NCI-H2196 (cell line): ENCODE data around the gene CATSPER3.

Experiments used
- DNase-seq: peaks from one replicate; lab custom pipeline; 2025; ENCODE audit not compliant: unreplicated experiment; lab: John Stamatoyannopoulos, UW

The CATSPER3 gene

DNA sequence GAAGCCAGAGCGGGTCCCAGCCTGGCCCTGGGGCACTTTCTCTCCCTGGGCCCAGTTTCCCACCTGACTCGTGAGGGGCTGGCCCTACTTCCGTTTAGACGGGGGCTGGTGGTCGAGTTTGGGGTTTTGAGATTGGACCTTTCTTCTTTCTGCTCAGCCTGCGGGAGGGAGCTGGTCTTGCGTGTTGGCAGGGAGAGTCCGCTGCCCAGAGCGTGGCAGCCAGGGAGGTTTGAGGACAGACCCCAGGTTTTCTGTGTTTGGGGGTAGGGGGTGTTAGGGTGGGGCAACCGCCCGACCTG, 72.3 kb downstream of the CATSPER3 start:
- DNase-seq, result no peak

DNA sequence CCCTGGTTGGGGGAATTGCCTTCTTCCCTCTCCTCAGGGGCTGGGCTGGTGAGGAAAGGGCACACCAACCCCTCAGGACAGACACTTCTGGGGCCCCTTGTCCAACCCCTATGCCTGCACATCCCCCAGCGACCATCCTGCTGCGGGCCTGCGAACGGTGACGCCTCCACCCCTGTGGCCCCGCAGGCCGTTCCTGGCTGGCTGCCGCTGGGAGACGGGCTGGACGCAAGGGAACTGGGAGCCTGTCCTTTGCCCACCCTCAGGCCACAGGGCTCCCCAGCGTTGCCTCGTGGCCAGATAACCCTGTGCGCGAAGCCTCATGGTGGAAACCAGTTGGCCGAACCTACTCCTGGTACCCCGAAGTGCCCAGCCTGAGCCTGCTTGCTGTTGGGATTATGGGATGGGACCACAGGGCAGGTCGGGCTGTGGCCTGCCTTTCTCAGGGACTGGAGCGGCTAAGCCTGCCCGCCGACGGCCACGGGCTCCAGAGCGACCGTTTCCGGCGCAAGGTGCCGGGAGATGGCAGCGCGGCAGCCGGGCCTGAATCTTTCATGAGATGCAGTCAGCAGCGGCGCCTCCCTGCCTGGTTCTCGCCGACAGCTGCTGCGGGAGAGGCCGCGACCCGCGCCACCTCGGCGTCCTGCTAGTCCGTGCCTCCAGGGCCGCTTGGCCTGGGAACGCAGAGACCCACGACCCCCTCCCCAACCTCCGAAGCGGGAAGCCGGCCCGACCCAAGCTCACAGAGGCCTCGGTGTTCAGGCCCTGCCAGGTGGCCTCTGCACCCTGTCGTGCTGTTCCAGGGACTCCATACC, 72.8 kb downstream of the CATSPER3 start:
- DNase-seq, result no peak

DNA sequence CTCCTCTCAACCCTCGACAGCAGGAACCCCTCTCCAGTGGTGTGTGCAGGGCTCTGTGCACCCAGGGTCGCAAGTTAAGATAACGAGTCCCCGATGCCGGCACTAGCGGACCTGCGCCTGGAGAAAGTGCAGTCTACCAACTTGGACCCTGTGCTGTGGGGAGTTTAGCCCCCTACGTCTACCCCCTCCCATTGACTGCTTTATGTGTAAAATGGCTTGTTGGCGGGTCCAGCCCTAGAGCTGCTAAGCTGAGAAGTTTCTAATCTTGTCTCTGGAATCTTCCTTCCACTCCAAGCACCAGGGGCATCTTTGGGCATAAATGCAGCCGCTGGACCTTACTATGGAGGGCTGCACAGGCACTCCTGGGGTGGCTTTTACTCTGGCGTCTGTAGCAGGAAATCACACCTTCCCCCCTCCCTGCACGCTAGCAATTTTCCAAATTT, 73.5 kb downstream of the CATSPER3 start:
- no peak for DNase-seq

DNA sequence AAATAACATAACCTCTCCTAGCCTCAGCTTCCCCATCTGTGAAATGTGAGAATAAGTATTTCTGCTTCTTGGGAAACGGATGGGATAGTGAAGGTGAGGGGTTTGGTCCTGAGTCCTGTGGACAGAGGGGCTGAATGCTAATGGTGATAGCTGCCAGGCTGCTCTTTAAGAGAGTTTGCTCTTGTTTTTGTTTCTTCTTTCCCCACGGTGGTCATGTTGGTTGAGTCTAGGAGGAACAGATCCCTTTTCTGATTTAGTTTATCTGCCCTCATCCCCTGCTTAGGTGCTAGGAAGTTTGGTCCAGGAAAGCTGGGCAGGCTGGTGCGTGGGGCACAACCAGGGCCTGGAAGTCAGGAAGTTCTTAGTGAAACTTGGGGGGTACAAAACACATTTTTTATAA, 74.0 kb downstream of the CATSPER3 start:
- DNase-seq, result no peak

DNA sequence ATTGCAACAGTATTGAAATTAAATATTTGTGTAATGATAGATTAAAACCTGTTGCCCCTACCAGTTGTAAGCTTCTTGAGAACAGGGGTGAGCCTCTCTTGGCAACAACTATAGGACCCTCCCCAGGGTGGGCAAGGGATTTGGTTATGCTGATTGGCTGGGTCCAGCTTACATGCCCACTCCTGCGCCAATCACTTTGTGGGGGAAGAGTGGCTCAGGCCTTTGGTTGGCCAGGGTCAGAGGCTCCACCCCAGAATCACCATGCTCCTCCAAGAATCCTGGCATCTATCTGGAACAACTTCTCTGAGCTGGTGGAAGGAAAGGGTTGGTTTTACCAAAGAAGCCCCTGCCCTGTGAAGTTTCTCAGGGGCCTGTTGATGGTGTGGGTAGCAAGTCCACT, 74.9 kb downstream of the CATSPER3 start:
- no peak for DNase-seq

DNA sequence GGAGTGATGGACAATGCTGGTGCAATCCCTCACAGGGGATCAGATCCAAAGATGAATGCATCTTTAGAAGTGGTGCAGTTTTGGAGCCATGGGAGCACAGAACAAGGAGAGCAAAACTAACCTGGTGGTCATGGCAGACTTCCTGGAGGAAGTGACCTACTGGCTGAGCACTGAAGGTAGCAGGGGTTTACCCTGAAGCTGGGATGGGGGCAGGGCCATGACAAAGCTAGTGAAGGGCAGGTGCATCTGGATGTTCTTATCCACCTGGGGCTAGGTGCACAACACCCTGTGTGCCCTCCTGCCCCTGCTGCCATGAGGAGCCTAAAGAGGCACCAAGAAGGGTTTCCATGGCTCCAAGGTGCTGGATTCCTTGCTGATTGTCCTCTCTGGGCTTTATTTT, 77.8 kb downstream of the CATSPER3 start:
- DNase-seq, result no peak

DNA sequence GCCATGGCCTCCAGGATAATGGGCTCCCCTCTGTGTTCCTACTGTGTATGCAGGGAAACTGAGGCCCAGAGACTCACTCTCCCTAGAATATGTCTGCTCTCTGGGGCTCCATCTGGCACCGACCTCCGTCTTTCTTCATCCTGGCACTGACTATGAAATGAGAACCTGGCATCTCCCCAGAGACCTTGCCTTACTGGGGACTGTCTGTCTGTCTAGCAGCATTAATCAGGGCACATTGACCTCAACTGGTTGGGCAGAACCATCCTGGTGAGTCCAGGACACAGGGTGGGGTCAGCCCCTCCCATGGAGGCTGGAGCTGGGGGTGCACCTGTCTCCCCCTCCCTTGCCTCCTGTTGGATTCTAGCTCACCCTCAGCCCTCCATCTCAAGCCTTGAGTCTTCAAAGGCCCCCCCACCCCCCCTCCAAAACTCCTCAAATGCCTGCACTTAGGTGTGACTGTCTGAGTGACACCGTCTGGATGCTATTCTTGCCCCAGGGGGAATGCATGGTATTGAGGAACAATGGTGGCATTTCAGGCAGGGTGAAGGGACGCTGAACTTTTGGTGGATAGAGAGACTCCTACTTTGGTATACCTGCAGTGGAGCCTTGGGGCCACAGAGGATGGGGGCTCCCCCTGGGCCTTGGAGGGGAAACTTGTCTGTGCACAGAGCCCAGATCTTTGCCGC, 79.1 kb downstream of the CATSPER3 start:
- DNase-seq, result no peak

DNA sequence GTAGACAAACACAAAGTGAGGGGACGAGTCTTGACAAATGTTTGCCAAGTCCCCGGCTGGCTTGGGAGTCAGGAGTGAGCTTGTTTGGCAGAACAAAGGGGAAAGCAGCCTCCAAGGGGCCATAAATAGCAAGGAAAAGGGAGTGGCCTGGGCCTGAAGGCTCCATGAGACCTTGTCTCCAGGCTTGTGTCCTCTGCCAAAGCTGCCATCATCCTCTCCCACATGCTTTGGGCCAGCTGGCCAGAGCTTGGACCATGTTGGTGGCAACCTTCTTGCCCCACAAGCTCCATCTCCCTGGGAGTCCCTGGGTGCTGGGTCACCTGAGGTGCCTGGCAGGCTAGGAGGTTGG, 79.6 kb downstream of the CATSPER3 start:
- no peak for DNase-seq

DNA sequence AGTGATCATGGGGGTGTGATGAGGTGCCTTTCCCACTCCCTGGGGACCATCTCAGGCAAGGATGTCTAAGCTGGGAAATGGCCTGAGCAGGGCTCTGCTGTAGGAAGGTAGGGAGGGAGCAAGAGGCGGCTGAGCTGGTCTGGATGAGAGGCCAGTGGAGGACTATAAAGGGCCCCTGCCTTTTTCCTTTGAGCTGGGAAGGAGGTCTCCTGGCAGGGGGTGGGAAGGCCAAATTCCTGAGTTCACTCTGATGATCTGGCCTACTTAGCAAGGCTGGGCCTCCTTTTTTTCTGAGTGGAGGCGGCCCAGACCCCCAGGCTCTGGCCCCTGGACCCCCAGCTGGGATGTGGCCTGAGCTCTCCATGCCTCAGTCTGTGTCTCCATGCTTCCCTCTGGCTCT, 80.6 kb downstream of the CATSPER3 start:
- no peak for DNase-seq

DNA sequence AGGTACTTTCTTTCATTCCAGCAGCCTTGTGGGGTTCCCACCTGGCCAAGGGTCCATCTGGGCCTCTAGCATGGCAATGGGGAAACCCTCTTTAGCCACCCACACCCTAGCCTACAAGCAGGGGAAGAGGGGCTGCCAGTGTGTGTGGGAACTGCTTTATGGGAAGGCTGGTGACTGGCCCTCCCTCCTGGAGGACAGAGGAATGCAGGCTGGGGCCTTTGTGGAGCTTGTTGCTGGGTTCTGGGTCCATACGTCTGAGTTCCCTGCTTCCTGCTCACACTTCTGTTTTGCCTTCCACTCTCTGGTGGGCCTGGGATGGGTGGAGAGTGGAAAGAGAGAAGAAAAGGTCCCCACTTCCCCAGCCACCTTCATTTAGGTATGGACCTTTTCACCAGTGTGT, 81.2 kb downstream of the CATSPER3 start:
- DNase-seq, result no peak

DNA sequence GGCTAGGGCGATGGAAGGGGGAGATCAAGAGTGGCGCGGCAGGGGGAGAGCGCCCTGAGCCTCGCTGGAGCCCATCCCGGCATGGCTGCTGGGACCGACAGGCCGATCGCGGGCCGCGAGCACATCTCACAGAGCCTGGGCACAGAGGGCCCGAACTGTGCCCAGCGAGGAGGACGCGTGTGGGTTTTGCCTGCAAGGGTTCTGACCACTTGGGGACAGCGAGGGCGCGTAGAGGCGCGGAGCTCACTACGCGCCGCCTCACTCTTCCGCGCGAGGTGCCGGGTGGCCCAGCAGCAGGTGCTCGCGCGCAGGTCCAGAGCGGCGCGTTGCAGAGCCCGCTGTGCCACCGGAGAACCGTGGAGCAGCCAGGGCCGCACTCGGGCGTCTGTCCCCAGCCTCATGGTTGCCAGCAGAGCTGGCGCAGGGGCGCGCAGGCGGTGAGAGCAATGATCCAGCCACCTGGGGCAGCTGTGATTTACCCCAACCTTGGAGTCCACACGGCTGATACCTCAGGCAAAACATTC, 82.6 kb downstream of the CATSPER3 start:
- DNase-seq, result no peak

DNA sequence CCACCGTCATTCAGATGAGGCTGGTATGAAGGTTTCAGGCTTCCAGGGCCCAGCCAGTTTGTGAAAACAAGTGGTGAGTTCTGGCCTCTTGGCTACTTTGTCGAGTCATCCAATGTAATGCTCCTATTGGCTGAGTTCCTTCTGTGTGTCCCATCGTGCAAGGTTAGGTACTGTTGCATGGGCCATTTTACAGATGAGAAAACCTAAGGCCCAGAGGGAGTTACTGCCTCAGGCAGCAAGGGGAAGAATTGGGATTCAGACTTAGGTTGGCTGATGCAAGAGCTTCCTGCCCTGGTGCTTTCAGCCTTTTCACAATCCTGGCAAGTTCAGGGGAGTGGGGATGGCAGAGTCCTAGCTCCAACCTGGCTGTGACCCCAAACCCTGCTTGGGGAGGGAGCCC, 83.7 kb downstream of the CATSPER3 start:
- no peak for DNase-seq

DNA sequence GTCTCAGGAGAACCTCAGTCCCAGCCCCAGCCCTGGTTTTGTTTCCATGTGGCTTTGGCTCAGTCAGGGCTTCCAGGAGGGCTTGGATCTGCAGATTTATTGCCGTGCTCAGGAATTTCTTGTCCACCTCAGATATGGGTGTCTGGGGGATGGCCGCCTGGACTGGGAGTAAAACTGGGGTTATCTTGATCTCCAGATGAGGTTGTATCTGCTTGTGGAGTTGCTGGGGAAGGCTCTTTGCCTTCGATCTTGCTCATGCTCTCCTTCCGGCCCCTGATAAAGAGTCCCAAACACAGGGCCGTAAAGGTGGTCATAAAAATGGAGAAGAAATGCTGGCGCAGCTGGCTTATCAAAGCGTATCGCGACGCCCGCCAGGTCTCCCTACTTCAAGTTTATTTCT, 84.2 kb downstream of the CATSPER3 start:
- DNase-seq, result no peak

DNA sequence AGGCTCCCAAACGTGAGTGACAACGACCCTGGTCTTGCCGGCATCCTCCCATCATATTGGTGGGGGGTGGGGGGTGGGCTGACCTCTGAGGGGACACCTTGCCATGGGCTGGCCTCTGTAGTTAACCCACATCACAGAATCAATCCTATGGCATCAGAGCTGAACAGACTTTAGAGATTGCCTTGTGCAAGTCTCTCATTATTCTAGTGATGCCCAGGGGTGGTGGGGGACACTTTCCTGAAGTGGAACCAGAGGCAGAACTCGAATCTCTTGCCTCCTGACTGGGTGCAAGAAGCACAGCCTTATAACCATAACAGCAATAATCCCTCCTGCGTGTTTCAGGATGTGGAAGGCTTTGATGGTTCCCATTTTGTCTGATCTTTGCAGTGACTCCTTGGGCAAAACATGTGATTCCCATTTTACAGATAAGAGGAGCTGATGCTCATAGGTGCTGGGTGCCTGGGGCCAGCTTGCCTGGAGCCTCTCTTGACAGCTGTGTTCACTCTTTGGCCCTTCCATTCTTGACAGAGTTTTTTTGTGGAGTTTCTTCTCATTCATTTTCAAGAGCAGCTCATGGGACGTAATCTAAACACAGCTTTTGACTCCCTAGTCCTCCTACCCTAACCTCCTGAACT, 84.9 kb downstream of the CATSPER3 start:
- DNase-seq, result no peak

DNA sequence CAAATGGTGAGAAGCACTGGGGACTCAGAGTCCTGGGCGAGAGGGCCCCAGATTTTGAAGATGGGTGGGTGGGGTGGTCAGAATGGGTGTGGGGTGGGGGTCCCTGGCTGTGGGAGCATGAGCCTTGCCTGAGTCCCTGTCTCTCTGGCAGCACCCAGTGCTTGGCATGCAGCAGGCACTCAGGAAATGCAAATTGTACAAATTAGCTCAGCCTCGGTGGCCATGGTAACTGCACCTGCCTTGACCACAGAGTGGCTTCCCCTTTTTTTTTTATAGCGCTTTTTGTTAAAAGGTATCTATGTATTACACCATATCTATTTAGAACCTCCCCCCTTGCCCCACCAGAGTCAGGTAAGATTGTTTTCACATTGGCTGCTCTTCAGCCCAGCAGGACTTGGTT, 85.6 kb downstream of the CATSPER3 start:
- peak; percentile 62 for DNase-seq

DNA sequence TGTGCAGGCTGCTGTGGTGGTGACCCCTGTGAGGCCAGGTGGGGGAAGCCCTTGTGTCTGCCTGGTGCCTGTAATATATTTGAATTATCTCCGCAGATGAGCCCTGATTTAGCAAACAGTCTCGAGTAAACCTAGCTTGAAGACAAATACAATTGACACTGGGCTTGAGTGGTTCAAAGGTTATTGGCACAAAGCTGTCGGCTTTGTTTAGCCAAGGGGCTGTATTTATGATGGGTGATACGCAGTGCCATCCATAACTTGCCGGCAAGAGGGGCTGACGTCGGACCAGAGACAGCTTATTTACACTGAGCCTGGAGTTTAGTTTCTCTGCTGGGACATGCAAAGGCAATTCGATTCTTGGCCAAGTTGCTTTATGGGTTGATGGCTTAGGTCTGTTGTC, 86.3 kb downstream of the CATSPER3 start:
- DNase-seq, result no peak

DNA sequence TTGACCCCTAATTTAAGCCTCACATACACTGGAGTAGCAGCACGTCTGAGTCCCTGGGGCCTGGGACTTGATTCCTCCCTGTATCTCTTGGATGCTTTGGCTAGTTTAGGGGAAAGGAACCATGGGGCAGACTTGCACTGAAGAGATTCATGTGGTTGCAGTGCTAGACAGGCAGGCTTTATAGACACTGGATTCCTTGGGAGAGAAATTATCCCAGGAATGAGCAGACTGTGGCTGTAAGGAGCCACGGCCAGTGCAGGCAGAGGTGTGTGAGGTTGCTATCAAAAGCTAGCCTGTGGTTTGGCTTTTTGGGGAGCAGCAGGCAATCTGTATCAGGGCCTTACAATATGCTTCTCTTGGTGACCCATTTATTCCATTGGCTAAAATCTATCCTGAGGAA, 86.8 kb downstream of the CATSPER3 start:
- no peak for DNase-seq

DNA sequence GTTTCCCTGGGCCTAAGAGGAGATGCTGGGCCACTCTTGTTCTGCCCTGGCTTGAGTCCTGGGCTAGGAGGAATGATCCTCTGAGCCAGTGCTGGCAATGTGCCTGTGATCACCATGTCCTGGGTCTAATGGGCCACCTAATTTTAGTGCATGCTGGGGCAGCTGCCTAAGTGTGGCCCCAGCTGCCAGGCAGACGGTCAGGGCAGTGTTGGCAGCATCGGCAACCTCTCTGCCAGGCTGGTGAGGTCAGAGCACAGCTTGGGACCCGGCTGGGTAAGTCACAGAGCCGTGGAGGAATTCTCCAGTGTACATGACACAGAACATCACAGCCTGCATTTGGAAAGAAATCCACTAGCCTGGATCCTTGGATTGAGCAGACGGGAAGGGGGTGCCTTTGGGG, 87.7 kb downstream of the CATSPER3 start:
- no peak for DNase-seq

DNA sequence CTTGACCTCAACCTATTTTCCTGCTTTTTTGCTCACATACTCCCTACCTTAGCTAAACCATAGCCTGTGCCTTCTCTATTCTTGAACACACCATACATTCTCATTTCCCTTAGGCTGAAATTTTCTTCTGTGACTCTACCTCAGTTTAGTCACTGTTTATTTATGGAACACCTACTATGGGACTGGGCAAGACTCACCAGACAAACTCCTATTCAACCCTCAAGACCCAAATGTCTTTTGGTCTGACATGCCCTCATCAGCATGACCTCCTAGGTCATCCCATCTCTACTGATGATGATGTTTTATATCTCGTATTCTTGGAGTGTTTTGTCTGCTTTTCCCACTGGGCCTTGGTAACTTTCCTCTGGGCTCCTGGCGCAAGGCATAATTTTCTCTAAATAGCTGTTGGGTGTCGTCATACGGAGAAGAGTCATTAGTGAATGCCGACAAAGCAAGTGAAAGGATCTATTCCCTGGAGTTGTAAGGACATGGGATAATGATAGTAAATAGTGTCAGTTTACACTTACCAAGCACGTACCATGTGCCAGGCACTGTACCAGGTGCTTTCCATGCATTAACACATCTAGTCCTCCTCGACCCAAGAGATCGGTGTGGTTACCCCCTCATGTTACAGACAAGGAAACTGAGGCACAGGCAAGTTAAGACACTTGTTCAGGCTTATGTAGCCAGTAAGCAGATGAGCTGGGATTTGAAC, 88.8 kb downstream of the CATSPER3 start:
- DNase-seq, result no peak

DNA sequence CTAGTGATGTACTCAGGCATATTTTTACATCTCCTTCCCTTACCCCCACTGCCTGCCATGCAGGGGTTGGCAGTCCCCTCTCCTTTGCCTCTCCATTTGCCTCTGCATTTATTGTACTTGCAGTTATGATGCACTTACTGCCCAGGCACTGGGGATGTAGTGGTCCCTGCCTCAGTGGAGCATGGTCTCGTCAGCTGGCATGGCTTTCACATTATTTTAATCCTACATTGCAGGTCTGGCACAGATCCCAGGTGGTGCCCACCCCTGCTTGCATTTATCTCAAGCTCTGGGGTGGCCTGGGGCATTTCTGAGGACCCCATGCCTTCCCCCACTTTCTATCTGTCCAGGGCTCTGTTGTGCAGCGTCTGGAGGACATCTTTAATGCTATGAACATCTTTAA, 89.5 kb downstream of the CATSPER3 start:
- DNase-seq, result no peak

DNA sequence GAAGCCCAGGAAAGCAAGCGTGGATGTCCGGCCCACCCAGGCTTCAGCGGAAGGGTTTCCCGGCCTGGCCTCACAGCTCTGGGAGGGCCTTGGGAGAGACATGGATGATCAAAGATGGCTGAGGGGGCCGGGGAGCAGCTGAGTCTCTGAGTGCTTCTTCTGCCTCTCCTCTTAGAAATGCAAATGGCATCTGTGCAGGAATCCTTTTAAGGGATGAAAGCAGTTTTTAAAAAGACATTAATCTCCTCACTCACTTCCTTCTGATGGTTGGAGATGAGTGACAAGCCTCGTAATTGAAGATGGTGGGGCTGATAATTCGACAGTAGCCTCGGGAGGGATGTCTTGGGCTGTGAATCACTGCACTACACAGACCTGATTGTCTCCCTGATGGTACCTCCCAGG, 90.6 kb downstream of the CATSPER3 start:
- no peak for DNase-seq
